SW480 (cell line): Measurements from ENCODE around the gene SRSF5.

Experiments used
- DNase-seq: peaks from one replicate; pipeline ENCODE4 v3.0.0-alpha.2; 2016; ENCODE audit warnings: low spot score

The SRSF5 gene

GRCh38 chr14:69770559-69770958 lies 3.6 kb downstream of the SRSF5 start:
- DNase-seq = no peak

- no peak for DNase-seq
These were observed 4.2 kb downstream of the SRSF5 start for GRCh38 chr14:69771136-69771535.

DNA sequence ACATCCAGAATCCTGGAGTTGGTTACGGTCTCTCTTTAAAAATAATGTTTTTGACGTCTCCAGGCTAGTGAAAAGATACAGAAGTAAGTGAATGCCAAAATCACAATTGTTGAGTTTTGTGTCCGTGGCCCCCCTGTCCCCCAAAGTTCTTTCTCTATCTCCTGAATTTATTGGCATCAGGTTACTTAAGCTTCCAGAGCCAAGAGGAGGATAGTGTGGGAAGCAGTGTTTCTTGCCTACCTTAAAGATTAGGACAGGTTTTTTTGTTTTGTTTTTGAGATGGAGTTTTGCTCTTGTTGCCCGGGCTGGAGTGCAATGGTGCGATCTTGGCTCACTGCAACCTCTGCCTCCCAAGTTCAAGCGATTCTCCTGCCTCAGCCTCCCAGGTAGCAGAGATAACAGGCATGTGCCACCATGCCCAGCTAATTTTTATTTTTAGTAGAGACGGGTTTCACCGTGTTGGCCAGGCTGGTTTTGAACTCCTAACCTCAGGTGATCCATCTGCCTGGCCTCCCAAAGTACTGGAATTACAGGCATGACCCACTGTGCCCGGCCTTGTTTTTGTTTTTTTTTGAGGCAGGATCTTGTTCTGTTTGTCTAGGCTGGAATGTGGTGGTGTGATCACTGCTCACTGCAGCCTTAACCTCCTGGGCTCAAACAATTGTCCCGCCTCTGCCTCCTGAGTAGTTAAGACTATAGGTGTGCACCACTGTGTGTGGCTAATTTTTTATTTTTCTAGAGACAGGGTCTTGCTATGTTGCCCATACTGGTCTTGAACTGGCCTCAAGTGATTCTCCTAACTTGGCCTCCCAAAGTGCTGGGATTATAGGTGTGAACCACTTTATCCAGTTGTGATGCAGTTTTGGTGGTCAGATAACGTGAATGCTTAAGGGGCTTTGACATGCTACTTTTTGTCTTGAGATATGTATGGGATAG lies 5.4 kb downstream of the SRSF5 start:
- no peak for DNase-seq

- no peak for DNase-seq
These were observed 6.8 kb downstream of the SRSF5 start for GRCh38 chr14:69773571-69774276.

- no peak for DNase-seq
These were observed 8.1 kb downstream of the SRSF5 start for GRCh38 chr14:69775012-69775411.

DNA sequence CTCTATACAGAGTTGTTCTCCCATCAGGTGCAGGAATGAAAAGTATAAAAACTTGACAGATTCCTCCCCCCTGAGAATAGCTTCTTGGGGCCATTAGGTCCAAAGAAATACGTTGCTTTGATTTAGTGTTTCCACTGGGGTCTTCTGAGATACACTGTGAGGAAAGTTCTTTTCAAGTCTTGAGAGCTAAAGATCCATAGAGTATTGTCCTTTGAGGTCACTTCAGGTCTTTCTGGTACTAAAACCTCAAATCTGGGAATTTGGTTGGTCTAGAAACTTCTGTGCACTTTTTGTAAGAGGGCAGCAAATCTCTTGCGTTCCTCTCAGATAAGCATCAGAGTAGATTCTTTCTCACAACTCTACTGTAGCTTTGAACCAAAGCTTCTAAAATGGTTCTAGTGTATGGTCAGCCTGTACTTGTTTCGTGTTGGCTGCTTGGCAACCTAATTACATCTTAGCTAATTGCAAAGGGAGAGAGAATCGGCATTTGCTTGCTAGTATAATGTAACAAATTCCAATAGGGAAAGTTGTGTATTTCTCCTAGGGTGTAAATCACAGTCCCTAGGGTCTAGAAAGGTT lies 10.0 kb downstream of the SRSF5 start:
- DNase-seq = no peak

- DNase-seq = no peak
These were observed 12.1 kb downstream of the SRSF5 start for GRCh38 chr14:69779088-69779487.

- no peak for DNase-seq
These were observed 13.2 kb downstream of the SRSF5 start for GRCh38 chr14:69780092-69780491.

GRCh38 chr14:69780952-69781351 lies 14.0 kb downstream of the SRSF5 start:
- no peak for DNase-seq

DNA sequence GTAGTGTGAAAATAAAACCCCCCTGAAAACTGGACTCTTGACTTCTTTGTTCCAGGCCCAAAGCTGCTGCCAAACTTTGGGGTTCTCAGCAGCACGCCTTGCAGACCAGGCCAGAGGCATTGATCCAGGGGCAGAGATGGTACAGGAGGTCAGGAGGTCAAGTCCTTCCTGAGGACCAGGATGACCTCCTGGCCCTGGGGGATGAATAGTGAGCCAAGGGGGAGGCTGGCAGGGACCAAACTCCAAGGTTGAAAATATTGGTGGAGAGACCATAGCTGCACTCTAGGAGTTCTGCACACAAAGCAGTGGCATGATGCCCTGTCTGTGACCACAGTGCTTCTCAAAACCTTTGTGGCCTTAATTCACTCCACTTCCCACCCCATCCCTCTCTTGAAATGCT lies 18.0 kb downstream of the SRSF5 start:
- no peak for DNase-seq

DNA sequence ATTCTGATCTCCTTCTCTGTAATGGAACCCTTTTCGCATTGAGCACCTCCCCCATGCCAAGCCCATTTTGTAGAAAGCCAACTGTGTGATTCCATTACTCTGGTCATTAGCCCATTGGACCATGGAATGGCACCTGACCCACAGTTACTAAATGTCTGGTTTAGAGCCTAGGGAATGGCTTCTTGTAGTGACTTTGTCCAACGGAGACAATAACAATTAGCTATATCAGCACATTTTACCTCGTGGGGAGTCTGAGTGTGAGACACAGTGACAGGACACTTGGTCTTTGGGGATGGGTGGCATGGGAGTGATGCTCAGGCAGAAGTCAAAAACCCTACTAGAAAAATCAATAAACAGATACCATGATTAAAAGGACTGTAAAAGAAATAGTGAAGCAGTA lies 19.7 kb downstream of the SRSF5 start:
- DNase-seq = no peak

DNA sequence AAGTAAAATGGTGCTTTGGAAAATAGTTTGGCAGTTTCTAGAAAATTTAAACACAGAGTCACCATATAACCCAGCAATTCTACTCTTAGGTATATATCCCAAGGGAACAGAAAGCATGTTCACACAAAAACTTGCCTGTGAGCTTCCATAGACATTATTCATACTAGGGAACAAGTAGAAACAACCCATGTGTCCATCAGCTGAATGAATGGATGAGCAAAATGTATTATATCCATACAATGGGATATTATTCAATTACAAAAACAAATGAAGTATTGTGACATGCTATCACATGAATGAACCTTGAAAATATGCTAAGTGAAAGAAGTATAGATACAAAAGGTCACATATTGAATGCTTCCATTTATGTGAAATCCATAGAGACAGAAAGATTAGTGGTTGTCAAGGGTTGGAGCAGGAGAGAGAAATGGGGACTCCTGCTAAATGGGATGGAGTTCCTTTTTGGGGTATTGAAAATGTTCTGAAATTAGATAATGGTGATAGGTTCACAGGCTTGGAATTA lies 22.2 kb downstream of the SRSF5 start:
- no peak for DNase-seq

DNA sequence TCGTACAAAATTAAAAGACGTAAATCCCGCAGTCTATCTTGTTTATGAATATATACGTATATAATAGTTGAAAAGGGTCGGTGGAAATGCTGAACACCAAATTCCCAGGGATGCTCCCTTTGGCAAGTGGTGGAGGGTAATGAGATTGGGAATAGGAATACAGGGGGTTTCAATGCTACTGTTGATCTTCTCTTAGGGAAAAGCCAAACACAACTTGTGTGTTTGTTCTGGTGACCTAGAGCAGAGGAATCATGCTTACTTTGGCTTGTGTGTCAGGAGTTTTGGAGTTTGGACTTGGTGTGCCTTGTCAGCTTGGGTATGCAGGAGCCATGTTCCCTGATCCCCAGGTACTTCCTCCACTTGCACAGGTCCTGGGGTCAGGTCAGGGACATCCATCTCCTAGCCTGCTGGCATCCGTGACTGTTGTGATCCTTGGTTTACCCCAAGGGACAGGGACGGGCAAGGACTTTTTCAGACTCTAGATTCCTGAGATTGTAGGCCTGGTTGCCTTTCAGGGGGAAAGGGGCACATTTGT lies 26.0 kb downstream of the SRSF5 start:
- no peak for DNase-seq

- no peak for DNase-seq
These were observed 27.8 kb downstream of the SRSF5 start for GRCh38 chr14:69794791-69795190.

GRCh38 chr14:69795691-69796090 lies 28.7 kb downstream of the SRSF5 start:
- DNase-seq = no peak

DNA sequence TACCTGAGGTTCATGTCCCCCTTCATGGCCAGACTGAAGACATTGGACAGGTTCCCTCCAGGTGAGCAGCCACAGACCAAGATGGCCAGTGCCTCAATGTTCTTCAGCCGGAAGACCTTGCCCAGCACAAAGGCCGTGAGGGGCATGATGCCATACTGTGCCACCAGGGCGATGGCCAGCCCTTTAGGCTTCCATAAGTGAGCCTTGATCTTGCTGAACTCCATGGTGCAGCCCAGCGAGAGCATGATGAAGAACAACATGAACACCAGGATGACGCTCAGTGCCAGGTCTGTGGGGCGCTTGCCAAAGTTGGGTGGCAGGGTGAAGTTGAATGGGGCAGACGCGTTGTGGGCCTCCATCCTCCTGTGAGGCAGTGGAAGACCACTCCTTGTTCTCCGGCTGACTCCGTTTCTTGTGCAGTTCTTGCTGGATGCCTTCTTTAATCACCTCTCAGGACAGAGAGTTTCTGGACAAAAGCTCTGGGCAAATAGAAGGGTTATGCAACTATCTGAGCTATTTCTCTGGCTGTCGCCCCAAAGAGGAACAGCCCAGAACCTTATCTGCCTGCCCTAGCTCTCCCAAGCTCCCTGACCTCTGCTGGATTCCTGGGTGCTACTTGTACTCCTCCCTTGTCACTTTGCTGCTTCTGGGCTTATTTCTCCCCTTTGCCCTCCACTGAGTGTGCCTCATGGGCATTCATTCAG lies 30.0 kb downstream of the SRSF5 start, which contains the start of gene SLC10A1:
Gene SLC10A1, minus strand, starts transcription at position 445 of the 704 bp plus-strand sequence. Its CDS starts 86 bp downstream, at position 359.
- DNase-seq = no peak

GRCh38 chr14:69797573-69798338 lies 30.8 kb downstream of the SRSF5 start:
- DNase-seq = no peak

GRCh38 chr14:69798339-69798735 lies 31.4 kb downstream of the SRSF5 start:
- no peak for DNase-seq

- peak; percentile 16 for DNase-seq
These were observed 36.8 kb downstream of the SRSF5 start for GRCh38 chr14:69803753-69804152.

- no peak for DNase-seq
These were observed 38.0 kb downstream of the SRSF5 start for GRCh38 chr14:69804902-69805301.

DNA sequence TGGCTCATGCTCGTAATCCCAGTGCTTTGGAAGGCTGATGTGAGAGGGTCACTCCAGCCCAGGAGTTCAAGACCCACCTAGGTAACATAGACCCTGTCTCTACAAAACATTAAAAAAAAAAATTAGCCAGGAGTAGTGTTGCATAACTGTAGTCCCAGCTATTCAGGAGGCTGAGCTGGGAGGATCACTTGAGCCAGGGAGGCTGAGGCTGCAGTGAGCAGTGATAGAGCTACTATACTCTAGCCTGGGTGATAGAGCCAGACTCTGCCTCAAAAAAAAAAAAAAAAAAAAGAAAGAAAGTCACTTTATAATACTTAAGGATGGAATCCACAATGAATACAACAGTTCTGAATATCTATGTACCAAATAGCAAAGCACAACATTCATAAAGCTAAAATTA lies 40.2 kb downstream of the SRSF5 start:
- no peak for DNase-seq
